Ishikawa (cell line): ENCODE measurements around the gene SLAIN2.

Experiments used
- EP300 ChIP-seq: IDR thresholded peaks from 2 replicates; pipeline ENCODE4 v1.6.1; 2012; ENCODE audit warnings: borderline replicate concordance
- FOXM1 ChIP-seq: IDR thresholded peaks from 2 replicates; pipeline ENCODE4 v1.6.1; 2012; ENCODE audit warnings: low read depth, borderline replicate concordance
- TAF1 ChIP-seq: IDR thresholded peaks from 2 replicates; pipeline ENCODE4 v1.6.1; 2012; ENCODE audit warnings: low read depth, mild to moderate bottlenecking
- YY1 ChIP-seq: IDR thresholded peaks from 2 replicates; pipeline ENCODE4 v1.6.1; 2012; ENCODE audit warnings: low read depth
- ZBTB7A ChIP-seq: IDR thresholded peaks from 2 replicates; pipeline ENCODE4 v1.6.1; 2012; ENCODE audit warnings: low read depth
- TF ChIP-seq, protein P1 (sequence below): IDR thresholded peaks from 2 replicates; pipeline ENCODE4 v1.6.1; 2012; ENCODE audit warnings: low read depth, mild to moderate bottlenecking

GRCh38 chr4:48332661-48333060 is 8.7 kb upstream of the SLAIN2 start:
- TF ChIP-seq EP300 (no peak), YY1 (no peak), TAF1 (no peak), ZBTB7A (no peak), FOXM1 (no peak)
- TF ChIP-seq, protein P1, sequence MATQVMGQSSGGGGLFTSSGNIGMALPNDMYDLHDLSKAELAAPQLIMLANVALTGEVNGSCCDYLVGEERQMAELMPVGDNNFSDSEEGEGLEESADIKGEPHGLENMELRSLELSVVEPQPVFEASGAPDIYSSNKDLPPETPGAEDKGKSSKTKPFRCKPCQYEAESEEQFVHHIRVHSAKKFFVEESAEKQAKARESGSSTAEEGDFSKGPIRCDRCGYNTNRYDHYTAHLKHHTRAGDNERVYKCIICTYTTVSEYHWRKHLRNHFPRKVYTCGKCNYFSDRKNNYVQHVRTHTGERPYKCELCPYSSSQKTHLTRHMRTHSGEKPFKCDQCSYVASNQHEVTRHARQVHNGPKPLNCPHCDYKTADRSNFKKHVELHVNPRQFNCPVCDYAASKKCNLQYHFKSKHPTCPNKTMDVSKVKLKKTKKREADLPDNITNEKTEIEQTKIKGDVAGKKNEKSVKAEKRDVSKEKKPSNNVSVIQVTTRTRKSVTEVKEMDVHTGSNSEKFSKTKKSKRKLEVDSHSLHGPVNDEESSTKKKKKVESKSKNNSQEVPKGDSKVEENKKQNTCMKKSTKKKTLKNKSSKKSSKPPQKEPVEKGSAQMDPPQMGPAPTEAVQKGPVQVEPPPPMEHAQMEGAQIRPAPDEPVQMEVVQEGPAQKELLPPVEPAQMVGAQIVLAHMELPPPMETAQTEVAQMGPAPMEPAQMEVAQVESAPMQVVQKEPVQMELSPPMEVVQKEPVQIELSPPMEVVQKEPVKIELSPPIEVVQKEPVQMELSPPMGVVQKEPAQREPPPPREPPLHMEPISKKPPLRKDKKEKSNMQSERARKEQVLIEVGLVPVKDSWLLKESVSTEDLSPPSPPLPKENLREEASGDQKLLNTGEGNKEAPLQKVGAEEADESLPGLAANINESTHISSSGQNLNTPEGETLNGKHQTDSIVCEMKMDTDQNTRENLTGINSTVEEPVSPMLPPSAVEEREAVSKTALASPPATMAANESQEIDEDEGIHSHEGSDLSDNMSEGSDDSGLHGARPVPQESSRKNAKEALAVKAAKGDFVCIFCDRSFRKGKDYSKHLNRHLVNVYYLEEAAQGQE: no peak
